ENCODE results near the gene AMDHD2. TPM values are rescaled to one million over a fixed set of nuclear protein-coding genes. Genes with fewer than 3 reads are reported as not detected.
A peak's percentile ranks its signal among the peaks of the same experiment; 100 is the strongest.

Gene AMDHD2
- total and polyA plus RNA-seq, 2 of the 13 experiments (the other 11 are each of a cell fraction or from before 2014, with no cell fraction given), result 33.5 to 39.1 TPM

DNA sequence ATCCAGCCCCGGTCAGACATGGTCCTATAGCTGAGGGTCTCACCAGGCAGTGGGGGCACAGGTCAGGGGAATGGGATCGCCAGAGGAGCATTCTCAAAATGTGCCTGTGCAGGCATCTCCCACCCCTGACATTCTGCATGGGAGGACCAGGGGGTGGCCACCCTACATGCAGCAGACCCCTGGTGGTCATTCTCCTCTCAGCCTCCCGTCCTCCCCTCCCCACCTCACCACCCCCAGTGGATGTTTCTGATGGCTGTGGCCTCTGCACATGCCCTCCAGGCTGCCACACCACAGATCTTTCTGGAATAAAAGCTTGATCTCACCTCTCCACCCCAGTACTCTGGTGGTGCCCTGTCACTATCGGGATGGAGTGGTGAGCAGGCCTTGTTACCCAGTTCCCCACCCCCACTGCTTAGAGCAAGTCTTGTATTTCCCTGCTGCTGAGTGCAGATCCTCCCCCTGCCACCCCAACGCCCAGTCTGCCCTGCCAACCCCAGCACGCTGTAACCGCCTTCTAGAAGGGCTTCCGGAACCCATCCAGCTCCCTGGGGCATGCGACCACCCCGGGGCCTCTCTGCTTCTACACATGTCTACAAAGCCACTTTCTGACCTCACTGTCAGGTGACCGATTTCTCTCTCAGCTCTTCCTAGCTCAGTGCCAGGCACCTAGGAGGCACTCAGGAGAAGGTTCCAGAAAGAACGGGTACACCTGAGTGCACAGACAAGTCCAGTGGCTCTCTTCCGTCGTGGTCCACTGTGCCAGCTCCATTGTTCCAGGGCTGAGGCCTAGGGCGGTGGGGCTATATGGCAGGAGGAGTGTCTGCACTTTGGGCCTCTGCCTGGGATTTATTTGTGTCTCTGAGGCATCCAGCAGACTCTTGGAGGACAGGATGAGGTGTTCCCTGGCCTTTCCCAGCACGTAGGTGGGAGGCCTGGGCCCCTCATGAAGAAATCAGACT lies 36.0 kb upstream of the AMDHD2 start:
- FAIRE-seq (no peak), DNase-seq (ENCODE audit: low spot score) (no peak), ATAC-seq (peak; percentile 50)
- Histone ChIP-seq H3K36me3 (replicated peaks in 1 of 2; ENCODE audit: control insufficient read depth in 1 of 2, insufficient read depth in 2 of 2, low read length in 2 of 2) (peaks cover 0 to 4% of the 10 kb centered on the region in 2 experiments; a peak in 1 of 5 replicates), H2AFZ (ENCODE audit: low read length) (no peak overlapping the region), H3K27ac (ENCODE audit: extremely low read length, insufficient read depth, low read length) (peak overlapping the region; percentile 72), H3K79me2 (ENCODE audit: insufficient read depth, low read length) (peaks cover 43% of the 10 kb centered on the region), H3K9ac (ENCODE audit: insufficient read depth, low read depth, low read length) (peak overlapping the region; percentile 58), H3K27me3 (ENCODE audit: control insufficient read depth in 1 of 2, insufficient read depth in 2 of 2, low read length in 2 of 2) (no peaks in the 10 kb centered on the region), H4K20me1 (ENCODE audit: insufficient read depth, low read length) (peaks cover 31% of the 10 kb centered on the region), H3K9me3 (ENCODE audit: low read length) (no peaks in the 10 kb centered on the region), H3K4me3 (replicated peaks in 1 of 3; ENCODE audit: insufficient read depth in 1 of 3, low read depth in 2 of 3, low read length in 3 of 3) (peak overlapping the region; percentile 15 to 59 (median 35); a peak in 4 of 6 replicates), H3K4me2 (ENCODE audit: low read depth, low read length) (peak overlapping the region; percentile 84), H3K4me1 (ENCODE audit: insufficient read depth, low read length) (peaks cover 56% of the 10 kb centered on the region)
- BruUV-seq (replicated peaks), result no TSS peak
- POLR2A ChIA-PET, result interaction anchor here (0.9 to 1.6 kb wide), 4 partner anchors 9 to 329 kb away, joined by 4 to 9 read pairs (median 5); partner anchors contain the start of genes TBC1D24, TEDC2 and TRAF7
- intact Hi-C loops (cut with micrococcal nuclease; ENCODE audit: unreplicated experiment) (no loop called here), in situ Hi-C loops (cut with HindIII; ENCODE audit: extremely low pct_ligation_motif_present, low pct_unique_long_range_greater_than_20kb) (no loop called here)
- 59% methylated on average over 11 of the region's 16 CpGs for WGBS (ENCODE audit: low lambda C conversion rate)
- CTCF ChIA-PET (ENCODE audit: low intra/inter-chr PET ratio, low total read pairs), result no interaction called here
- TF ChIP-seq ARNTL (CRISPR knock-in tag; IDR thresholded peaks at IDR 0.05) (no peak), ASH2L (IDR thresholded peaks at IDR 0.05; ENCODE audit: insufficient read length, low read depth, low read length) (no peak), ZFY (CRISPR knock-in tag; IDR thresholded peaks at IDR 0.05) (peak; percentile 47; the same call in 1 of the 2 replicates), RNF2 (conservative IDR thresholded peaks at IDR 0.05; ENCODE audit: low read depth) (no peak), ZNF431 (CRISPR knock-in tag; IDR thresholded peaks at IDR 0.05; ENCODE audit: borderline replicate concordance, low read depth) (0 out of 2 replicates have a peak, but pooled peaks have one; percentile 17), ZNF780A (CRISPR knock-in tag; IDR thresholded peaks at IDR 0.05) (0 out of 2 replicates have a peak, but pooled peaks have one; percentile 12), ZBTB42 (CRISPR knock-in tag; IDR thresholded peaks at IDR 0.05) (no peak), SP2 (CRISPR knock-in tag; IDR thresholded peaks at IDR 0.05) (no peak), SSRP1 (CRISPR knock-in tag; IDR thresholded peaks at IDR 0.05) (0 out of 2 replicates have a peak, but pooled peaks have one; percentile 27)
- TF ChIP-seq, protein P1, sequence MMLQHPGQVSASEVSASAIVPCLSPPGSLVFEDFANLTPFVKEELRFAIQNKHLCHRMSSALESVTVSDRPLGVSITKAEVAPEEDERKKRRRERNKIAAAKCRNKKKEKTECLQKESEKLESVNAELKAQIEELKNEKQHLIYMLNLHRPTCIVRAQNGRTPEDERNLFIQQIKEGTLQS (CRISPR knock-in tag; IDR thresholded peaks at IDR 0.05), result no peak
- TF ChIP-seq, protein P2, sequence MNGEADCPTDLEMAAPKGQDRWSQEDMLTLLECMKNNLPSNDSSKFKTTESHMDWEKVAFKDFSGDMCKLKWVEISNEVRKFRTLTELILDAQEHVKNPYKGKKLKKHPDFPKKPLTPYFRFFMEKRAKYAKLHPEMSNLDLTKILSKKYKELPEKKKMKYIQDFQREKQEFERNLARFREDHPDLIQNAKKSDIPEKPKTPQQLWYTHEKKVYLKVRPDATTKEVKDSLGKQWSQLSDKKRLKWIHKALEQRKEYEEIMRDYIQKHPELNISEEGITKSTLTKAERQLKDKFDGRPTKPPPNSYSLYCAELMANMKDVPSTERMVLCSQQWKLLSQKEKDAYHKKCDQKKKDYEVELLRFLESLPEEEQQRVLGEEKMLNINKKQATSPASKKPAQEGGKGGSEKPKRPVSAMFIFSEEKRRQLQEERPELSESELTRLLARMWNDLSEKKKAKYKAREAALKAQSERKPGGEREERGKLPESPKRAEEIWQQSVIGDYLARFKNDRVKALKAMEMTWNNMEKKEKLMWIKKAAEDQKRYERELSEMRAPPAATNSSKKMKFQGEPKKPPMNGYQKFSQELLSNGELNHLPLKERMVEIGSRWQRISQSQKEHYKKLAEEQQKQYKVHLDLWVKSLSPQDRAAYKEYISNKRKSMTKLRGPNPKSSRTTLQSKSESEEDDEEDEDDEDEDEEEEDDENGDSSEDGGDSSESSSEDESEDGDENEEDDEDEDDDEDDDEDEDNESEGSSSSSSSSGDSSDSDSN (CRISPR knock-in tag; IDR thresholded peaks at IDR 0.05), result no peak
- TF ChIP-seq, protein P3, sequence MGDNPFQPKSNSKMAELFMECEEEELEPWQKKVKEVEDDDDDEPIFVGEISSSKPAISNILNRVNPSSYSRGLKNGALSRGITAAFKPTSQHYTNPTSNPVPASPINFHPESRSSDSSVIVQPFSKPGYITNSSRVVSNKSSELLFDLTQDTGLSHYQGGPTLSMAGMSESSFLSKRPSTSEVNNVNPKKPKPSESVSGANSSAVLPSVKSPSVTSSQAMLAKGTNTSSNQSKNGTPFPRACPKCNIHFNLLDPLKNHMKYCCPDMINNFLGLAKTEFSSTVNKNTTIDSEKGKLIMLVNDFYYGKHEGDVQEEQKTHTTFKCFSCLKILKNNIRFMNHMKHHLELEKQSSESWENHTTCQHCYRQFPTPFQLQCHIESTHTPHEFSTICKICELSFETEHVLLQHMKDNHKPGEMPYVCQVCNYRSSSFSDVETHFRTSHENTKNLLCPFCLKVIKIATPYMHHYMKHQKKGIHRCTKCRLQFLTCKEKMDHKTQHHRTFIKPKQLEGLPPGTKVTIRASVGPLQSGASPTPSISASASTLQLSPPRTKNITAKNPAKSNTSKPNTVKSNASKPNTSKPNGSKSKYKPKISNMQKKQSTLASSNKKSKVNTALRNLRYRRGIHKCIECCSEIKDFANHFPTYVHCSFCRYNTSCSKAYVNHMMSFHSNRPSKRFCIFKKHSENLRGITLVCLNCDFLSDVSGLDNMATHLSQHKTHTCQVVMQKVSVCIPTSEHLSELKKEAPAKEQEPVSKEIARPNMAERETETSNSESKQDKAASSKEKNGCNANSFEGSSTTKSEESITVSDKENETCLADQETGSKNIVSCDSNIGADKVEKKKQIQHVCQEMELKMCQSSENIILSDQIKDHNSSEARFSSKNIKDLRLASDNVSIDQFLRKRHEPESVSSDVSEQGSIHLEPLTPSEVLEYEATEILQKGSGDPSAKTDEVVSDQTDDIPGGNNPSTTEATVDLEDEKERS (CRISPR knock-in tag; IDR thresholded peaks at IDR 0.05), result 0 out of 2 replicates have a peak, but pooled peaks have one; percentile 3
- TF ChIP-seq, protein P4, sequence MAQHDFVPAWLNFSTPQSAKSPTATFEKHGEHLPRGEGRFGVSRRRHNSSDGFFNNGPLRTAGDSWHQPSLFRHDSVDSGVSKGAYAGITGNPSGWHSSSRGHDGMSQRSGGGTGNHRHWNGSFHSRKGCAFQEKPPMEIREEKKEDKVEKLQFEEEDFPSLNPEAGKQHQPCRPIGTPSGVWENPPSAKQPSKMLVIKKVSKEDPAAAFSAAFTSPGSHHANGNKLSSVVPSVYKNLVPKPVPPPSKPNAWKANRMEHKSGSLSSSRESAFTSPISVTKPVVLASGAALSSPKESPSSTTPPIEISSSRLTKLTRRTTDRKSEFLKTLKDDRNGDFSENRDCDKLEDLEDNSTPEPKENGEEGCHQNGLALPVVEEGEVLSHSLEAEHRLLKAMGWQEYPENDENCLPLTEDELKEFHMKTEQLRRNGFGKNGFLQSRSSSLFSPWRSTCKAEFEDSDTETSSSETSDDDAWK (CRISPR knock-in tag; IDR thresholded peaks at IDR 0.05), result no peak
- TF ChIP-seq, protein P5, sequence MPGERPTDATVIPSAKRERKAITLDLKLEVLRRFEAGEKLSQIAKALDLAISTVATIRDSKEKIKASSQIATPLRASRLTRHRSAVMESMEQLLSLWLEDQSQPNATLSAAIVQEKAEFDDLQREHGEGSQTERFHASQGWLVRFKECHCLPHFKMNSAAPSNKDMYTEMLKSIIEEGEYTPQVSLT (CRISPR knock-in tag; IDR thresholded peaks at IDR 0.05; ENCODE audit: borderline replicate concordance, low read depth), result no peak
